T-helper 22 cell (primary cell): ENCODE data around the gene SLC44A2.

Experiments
- DNase-seq: peaks from one replicate; pipeline ENCODE4 v3.0.0-alpha.2; 2020; ENCODE audit warnings: low read depth

The SLC44A2 gene

DNA sequence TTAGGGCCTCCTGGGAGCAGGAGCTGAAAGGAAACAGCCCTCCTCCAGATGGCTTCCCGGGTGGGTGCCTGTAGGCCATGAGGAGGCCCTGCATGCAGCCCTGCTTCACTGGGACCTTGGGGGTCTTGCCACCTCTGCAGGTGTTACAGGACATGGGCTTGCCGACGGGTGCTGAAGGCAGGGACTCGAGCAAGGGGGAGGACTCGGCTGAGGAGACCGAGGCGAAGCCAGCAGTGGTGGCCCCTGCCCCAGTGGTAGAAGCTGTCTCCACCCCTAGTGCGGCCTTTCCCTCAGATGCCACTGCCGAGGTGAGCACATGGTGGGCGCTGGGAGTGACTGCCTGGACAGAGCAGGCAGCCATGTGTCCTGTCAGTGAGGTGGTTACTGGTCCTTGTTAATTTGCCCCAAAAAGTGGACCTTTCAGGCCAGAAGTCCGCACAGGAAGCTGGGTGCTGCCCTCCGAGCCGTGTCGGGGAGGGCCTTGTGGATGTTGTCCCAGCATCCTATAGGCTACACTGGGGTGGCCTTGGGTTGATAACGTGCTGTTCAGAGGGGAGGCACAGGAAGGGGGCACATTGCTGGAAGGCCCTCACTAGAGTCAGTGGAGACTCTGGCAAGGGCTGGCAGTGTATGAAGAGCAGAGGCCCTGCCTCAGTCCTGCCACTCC, 57.2 kb downstream of the SLC44A2 start:
- no peak for DNase-seq

- DNase-seq: no peak
Measured at GRCh38 chr19:10683064-10683426, 57.7 kb downstream of the SLC44A2 start.

GRCh38 chr19:10683582-10683981, 58.2 kb downstream of the SLC44A2 start:
- no peak for DNase-seq

DNA sequence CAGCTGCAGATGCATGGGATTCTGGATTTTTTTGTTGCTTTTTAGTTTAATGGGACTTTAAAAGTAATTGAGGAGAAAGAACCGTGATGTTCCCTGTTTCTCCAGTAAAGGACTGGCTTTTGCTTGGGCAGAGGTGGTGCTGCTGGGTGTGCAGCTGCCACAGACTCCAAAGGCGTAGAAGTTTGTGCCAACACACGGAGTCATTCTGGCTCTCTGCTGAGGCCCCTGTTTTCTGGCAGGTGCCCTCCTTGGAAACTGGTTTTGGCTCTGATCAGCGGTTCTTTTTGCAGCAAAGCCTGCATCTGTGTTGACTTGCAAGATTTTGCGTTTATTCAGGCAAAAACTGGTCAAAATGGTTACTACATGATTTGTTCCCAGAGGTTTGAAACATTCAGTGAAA, 59.9 kb downstream of the SLC44A2 start:
- no peak for DNase-seq

DNA sequence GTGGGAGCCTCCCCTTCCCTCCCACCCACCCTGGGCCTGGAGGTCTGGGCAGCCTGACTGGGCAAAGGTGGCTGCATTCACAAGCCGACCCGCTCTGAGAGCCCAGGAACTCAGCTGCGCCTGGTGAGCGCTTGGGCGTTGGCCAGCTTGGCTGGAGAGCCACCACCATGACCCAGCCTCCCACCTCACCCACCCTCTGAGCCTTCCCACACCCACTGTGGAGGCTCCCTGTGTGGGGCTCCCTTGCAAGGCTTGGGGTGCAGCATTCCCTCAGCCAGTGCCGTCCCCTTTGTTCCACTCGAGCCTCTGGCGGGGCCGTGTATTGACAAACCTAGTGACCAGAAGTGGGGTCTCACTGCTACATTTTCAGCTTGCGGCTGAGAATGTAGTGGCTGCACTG, 60.8 kb downstream of the SLC44A2 start:
- no peak for DNase-seq

GRCh38 chr19:10686661-10687517, 61.5 kb downstream of the SLC44A2 start:
- no peak for DNase-seq

DNA sequence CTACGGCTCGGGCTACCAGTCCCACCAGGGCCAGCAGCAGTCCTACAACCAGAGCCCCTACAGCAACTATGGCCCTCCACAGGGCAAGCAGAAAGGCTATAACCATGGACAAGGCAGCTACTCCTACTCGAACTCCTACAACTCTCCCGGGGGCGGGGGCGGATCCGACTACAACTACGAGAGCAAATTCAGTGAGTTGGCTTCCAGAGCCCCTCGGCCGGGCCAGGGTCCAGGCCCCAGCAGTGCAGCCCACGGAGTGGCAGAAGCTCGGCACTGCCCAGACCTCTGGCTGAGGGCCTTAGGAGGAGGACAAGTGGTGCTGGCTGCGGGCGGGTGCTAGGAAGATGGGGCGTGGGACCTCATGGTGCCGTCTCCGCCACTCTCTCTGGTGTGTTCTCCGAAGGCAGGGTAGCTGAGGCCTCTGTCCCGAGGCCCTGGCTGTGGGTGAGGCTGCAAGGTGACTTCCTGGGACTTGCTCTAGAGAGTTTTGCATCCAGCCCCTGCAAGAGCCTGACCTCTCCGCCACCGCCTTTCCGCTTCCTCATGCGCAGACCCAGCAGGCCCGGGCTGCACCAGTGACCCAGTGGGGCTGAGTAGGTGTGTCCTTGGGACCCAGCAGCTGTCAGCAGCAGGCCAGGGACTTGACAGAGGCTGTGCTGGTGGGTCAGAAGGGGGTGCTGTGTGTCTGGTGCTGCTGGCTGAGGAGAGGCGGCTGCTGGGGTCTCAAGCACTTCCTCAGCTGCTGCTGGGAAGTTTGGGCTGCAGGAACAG, 62.4 kb downstream of the SLC44A2 start:
- no peak for DNase-seq

DNA sequence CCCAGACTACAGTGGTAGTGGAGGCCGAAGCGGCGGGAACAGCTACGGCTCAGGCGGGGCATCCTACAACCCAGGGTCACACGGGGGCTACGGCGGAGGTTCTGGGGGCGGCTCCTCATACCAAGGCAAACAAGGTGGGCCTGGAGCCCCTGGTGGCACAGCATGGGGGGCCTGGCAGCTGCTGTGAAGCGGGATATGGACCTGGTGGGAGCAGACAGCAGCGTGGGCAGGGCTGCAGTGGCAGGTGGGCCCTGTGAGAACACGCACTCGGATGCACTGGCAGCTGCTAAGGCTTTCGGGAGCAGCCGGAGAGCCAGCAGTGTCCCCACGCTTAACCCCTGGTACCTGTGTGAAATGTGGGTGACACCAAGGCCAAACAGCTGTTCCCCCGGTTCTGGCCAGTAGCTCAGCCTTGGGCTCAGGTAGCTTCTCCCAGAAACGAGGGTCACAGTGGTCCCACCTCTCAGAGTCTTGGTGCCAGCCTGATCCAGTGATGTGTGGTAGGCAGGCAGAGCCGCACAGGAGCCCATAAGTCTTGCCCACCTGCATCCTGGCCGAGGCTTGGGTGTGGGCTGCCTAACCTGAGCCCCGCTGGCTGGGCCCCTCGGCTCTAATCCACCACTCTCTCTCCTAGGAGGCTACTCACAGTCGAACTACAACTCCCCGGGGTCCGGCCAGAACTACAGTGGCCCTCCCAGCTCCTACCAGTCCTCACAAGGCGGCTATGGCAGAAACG, 63.4 kb downstream of the SLC44A2 start:
- DNase-seq: no peak

DNA sequence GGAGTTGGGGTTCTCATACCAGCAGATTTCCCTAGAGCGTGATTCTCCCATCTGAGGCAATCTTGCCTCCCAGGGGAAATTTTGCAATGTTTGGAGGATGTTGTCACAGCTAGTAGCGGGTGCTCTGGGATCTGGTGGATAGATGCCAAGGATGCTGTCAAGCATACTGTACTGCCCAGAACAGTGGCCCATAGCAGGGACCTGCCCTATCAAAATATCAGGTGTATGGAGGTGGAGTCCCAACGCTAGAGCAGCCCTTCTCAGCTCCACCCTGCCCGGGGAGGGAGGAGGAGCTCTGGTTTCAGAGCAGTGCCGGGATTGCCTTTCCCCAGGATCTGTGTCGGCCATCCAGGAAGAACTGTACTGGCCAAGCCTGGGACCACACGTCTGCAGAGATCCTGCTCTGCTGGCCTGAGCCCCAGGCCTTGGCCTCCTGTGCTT, 65.0 kb downstream of the SLC44A2 start:
- no peak for DNase-seq

- no peak for DNase-seq
Measured at GRCh38 chr19:10691178-10691881, 66.0 kb downstream of the SLC44A2 start.

DNA sequence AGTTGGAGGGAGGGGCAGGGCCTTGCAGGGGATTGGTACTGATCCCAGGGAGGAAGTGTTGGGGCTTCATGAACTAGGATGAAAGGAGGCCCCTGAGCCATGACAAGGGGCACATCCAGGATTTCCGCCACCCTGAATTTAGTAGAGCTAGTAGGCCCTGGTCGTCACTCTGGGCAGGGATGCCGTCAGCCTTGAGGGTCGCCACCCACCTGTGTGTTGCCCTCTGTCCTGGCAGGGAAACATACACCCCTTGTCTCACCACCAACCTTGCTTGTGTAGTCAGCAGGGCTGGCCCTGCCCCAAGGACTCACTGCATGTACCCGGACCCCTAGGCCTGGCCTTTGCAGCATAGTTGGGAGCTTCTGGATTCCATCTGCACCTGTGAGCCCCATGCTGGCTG, 66.5 kb downstream of the SLC44A2 start:
- no peak for DNase-seq

DNA sequence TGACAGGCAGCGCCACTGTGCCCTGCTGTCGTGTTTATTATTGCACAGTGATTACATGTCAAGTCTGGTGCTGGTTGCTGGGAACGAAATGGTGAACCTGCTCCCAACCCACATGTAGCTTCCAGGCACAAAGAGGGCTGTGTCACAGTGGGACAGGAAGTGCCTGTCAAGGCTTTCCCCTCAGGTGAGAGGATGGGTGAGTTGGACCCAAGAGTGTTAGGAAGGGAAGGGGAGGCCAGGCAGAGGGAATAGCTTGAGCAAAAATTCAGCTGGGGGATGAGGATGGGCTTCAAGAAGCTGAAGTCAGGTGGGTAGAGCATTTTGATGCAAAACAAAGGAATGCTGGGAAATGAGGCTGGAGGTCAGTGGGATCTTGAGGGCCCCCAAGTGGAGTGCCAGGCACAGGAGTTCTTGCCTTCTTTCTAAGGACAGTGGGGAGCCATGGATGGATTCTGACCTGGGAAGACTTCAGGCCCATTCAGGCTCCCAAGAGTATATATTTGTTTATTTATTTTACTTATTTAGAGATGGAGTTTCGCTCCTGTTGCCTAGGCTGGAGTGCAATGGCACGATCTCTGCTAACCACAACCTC, 67.4 kb downstream of the SLC44A2 start:
- no peak for DNase-seq
